Tibial nerve (tissue), 4 donors: ENCODE results near the gene FAM151B.

Experiments used
- EP300 ChIP-seq, 2 donors: sonication (generic); formaldehyde crosslinking; IDR thresholded peaks; one replicate each; pipeline ENCODE4 v1.6.1; 2017; ENCODE audit warnings: antibody characterized with exemption in 2 of 2, mild to moderate bottlenecking in 1 of 2
- POLR2A ChIP-seq, 2 donors: fragments of 450-650 bp; IDR thresholded peaks; one replicate each; pipeline ENCODE4 v1.6.1; 2017; ENCODE audit warnings: antibody characterized with exemption in 2 of 2, mild to moderate bottlenecking in 2 of 2, moderate library complexity in 2 of 2
- TF ChIP-seq, protein P1 (sequence below), 5 experiments: fragments of 200-600 bp in 3 of 5; fragments of 450-650 bp in 2 of 5; sonication (generic) in 3 of 5; IDR thresholded peaks; one replicate each; pipeline ENCODE4 v1.5.1; 2016 to 2019; ENCODE audit warnings: antibody characterized with exemption in 5 of 5, mild to moderate bottlenecking in 3 of 5, moderate library complexity in 2 of 5

DNA sequence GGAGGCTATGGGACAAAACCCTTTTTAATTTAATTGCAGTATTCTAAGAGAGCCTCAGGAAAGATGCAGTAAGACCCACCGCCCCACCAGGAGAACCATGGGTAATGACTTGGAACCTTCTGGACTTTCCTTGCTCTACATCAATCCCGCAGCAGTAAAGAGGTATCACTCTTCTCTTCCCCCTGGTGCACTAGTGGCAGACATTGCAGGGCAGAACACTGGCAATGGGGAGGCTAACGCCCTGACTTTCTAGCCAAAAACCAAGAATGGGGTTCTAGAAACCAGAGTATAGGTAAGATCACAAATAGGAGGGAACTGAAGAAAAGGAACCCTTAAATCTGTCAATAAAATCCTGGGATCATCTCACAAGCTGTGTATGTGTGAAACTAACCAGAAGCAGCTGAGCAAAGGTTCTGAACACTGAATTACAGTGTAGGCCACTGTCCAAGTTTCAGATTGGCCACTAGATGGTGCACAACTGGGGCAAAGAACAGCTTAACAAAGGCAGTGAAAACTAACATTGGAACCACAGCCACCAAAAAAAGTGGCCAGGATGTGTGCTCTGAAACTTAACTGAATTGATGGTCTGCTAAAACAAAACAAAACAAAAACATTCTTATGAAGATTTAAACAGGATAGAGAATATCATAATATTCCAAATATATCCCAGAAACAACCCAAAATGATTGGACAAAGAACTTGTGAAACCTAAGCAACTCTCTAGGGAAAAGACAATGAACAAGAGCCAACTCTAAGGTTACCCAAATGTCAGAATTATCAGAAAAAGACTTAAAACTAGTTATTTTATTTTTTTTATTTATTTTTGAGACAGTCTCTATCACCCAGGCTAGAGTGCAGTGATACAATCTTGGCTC is 6.6 kb upstream of the FAM151B start:
- TF ChIP-seq, protein P1, sequence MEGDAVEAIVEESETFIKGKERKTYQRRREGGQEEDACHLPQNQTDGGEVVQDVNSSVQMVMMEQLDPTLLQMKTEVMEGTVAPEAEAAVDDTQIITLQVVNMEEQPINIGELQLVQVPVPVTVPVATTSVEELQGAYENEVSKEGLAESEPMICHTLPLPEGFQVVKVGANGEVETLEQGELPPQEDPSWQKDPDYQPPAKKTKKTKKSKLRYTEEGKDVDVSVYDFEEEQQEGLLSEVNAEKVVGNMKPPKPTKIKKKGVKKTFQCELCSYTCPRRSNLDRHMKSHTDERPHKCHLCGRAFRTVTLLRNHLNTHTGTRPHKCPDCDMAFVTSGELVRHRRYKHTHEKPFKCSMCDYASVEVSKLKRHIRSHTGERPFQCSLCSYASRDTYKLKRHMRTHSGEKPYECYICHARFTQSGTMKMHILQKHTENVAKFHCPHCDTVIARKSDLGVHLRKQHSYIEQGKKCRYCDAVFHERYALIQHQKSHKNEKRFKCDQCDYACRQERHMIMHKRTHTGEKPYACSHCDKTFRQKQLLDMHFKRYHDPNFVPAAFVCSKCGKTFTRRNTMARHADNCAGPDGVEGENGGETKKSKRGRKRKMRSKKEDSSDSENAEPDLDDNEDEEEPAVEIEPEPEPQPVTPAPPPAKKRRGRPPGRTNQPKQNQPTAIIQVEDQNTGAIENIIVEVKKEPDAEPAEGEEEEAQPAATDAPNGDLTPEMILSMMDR (IDR thresholded peaks at IDR 0.05), result peak in 3 of 5 experiments; percentile 22 to 39 (median 32)
- TF ChIP-seq POLR2A (IDR thresholded peaks at IDR 0.05), result no peak
- no peak for TF ChIP-seq EP300 (IDR thresholded peaks at IDR 0.05)
